RCC 7860 (cell line): ENCODE results near the gene TGFBR3.

Experiments used
- DNase-seq: peaks from one replicate; pipeline ENCODE4 v3.0.0-alpha.2; 2015; ENCODE audit warnings: low spot score
- FAIRE-seq: peaks from 2 replicates; lab custom pipeline; 2012; peaks lifted over from hg19 to GRCh38; lab: Jason Lieb, UNC

The TGFBR3 gene

GRCh38 chr1:91764471-91765115 is 121.4 kb downstream of the TGFBR3 start:
- FAIRE-seq (no peak), DNase-seq (no peak)

GRCh38 chr1:91763252-91763651 is 122.7 kb downstream of the TGFBR3 start:
- no peak for DNase-seq
- no peak for FAIRE-seq

- FAIRE-seq: no peak
- DNase-seq: no peak
Measured at GRCh38 chr1:91761295-91761721, 124.6 kb downstream of the TGFBR3 start.

- no peak for DNase-seq
- no peak for FAIRE-seq
Measured at GRCh38 chr1:91760512-91760911, 125.4 kb downstream of the TGFBR3 start.

GRCh38 chr1:91759076-91759475 is 126.9 kb downstream of the TGFBR3 start:
- DNase-seq (no peak), FAIRE-seq (no peak)

- DNase-seq (no peak), FAIRE-seq (no peak)
Measured at GRCh38 chr1:91757763-91758460, 128.0 kb downstream of the TGFBR3 start.

GRCh38 chr1:91755702-91756287 is 130.2 kb downstream of the TGFBR3 start:
- FAIRE-seq: no peak
- no peak for DNase-seq

GRCh38 chr1:91754816-91755580 is 131.0 kb downstream of the TGFBR3 start:
- no peak for FAIRE-seq
- DNase-seq: no peak

- DNase-seq (no peak), FAIRE-seq (no peak)
Measured at GRCh38 chr1:91754348-91754747, 131.6 kb downstream of the TGFBR3 start.

- DNase-seq: no peak
- no peak for FAIRE-seq
Measured at GRCh38 chr1:91753878-91754277, 132.1 kb downstream of the TGFBR3 start.

- DNase-seq (no peak), FAIRE-seq (no peak)
Measured at GRCh38 chr1:91752324-91752723, 133.6 kb downstream of the TGFBR3 start.

GRCh38 chr1:91751275-91751674 is 134.7 kb downstream of the TGFBR3 start:
- no peak for FAIRE-seq

GRCh38 chr1:91750398-91750996 is 135.5 kb downstream of the TGFBR3 start:
- FAIRE-seq (no peak), DNase-seq (no peak)

More at GRCh38 chr1:91751275-91751674, 134.7 kb downstream of the TGFBR3 start:
- DNase-seq: no peak

- DNase-seq (no peak), FAIRE-seq (no peak)
Measured at GRCh38 chr1:91749788-91750231, 136.1 kb downstream of the TGFBR3 start.

- FAIRE-seq: no peak
Measured at GRCh38 chr1:91747666-91748065, 138.3 kb downstream of the TGFBR3 start.

GRCh38 chr1:91746728-91747338 is 139.1 kb downstream of the TGFBR3 start:
- DNase-seq (no peak), FAIRE-seq (no peak)

More at GRCh38 chr1:91747666-91748065, 138.3 kb downstream of the TGFBR3 start:
- DNase-seq: no peak

- FAIRE-seq (no peak), DNase-seq (no peak)
Measured at GRCh38 chr1:91745640-91746373, 140.1 kb downstream of the TGFBR3 start.

GRCh38 chr1:91744953-91745639 is 140.9 kb downstream of the TGFBR3 start:
- DNase-seq: no peak
- no peak for FAIRE-seq

- FAIRE-seq: no peak
Measured at GRCh38 chr1:91742848-91743292, 143.1 kb downstream of the TGFBR3 start.

More at GRCh38 chr1:91742848-91743292, 143.1 kb downstream of the TGFBR3 start:
- no peak for DNase-seq
